Measurements from ENCODE around the gene NHS. TPM values are rescaled to one million over a fixed set of nuclear protein-coding genes. Genes with fewer than 3 reads are reported as not detected.

Gene NHS
- total RNA-seq, 4 donors from 2014 or later = 5.0 to 8.7 (median 6.2) TPM

GRCh38 chrX:17613979-17614588 lies 239.1 kb downstream of the NHS start:
- 83% methylated on average over 5 of the region's 5 CpGs for WGBS
- Histone ChIP-seq H3K4me3 (no peak overlapping the region), H3K4me1 (no peaks in the 10 kb centered on the region), H3K9me3 (peaks cover 0 to 2% (median 0%) of the 10 kb centered on the region in 4 donors), H3K27ac (replicated peaks in 1 of 4) (no peak overlapping the region), H3K36me3 (no peaks in the 10 kb centered on the region), H3K27me3 (no peaks in the 10 kb centered on the region)
- no peak for DNase-seq (ENCODE audit: extremely low spot score)
- TF ChIP-seq POLR2A (IDR thresholded peaks at IDR 0.05; ENCODE audit: low read depth) (no peak), CTCF (IDR thresholded peaks at IDR 0.05) (no peak), EP300 (IDR thresholded peaks at IDR 0.05) (no peak), POLR2AphosphoS5 (IDR thresholded peaks at IDR 0.05) (no peak)
- intact Hi-C loops (cut with DNase I) = no loop called here

DNA sequence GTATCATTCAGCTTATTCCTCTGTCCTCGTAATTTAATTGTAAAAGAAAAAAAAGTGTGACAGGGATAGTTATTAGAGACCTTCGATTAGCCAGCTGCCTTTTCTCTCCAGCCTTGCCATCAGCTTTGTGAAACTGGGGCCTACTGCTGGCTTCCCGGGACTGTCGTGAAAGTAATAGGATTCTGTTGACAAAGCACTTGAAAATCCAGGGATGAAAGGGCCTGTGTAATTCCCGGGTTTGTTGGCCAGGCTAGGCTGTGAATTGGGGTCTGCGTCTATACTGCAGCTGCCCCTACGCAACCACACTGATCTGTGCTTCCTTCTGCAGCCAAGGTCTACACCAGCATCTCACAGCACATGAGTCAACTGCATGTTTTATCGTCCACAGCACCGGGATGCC lies 241.9 kb downstream of the NHS start:
- Histone ChIP-seq H3K27ac (replicated peaks in 1 of 4) (no peak overlapping the region), H3K9me3 (peaks cover 0 to 5% (median 0%) of the 10 kb centered on the region in 4 donors), H3K27me3 (no peaks in the 10 kb centered on the region), H3K4me1 (no peaks in the 10 kb centered on the region), H3K36me3 (no peaks in the 10 kb centered on the region), H3K4me3 (no peak overlapping the region)
- TF ChIP-seq POLR2A (IDR thresholded peaks at IDR 0.05; ENCODE audit: low read depth) = no peak
- no peak for TF ChIP-seq CTCF (IDR thresholded peaks at IDR 0.05)
- no peak for TF ChIP-seq POLR2AphosphoS5 (IDR thresholded peaks at IDR 0.05)
- no peak for TF ChIP-seq EP300 (IDR thresholded peaks at IDR 0.05)
- no peak for DNase-seq (ENCODE audit: extremely low spot score)
- 70% methylated on average over 9 of the region's 9 CpGs for WGBS
- intact Hi-C loops (cut with DNase I) = no loop called here

GRCh38 chrX:17617806-17618205 lies 242.8 kb downstream of the NHS start:
- peaks cover 0 to 5% (median 0%) of the 10 kb centered on the region in 4 donors for H3K9me3 ChIP-seq
- intact Hi-C loops (cut with DNase I) = no loop called here
- no peaks in the 10 kb centered on the region for H3K36me3 ChIP-seq
- H3K4me1 ChIP-seq = no peaks in the 10 kb centered on the region
- H3K27ac ChIP-seq (replicated peaks in 1 of 4) = no peak overlapping the region
- H3K4me3 ChIP-seq = no peak overlapping the region
- TF ChIP-seq EP300 (IDR thresholded peaks at IDR 0.05) (no peak), POLR2AphosphoS5 (IDR thresholded peaks at IDR 0.05) (no peak), POLR2A (IDR thresholded peaks at IDR 0.05; ENCODE audit: low read depth) (no peak), CTCF (IDR thresholded peaks at IDR 0.05) (no peak)
- DNase-seq (ENCODE audit: extremely low spot score) = no peak
- no peaks in the 10 kb centered on the region for H3K27me3 ChIP-seq
- 80% methylated on average over 2 of the region's 3 CpGs for WGBS

DNA sequence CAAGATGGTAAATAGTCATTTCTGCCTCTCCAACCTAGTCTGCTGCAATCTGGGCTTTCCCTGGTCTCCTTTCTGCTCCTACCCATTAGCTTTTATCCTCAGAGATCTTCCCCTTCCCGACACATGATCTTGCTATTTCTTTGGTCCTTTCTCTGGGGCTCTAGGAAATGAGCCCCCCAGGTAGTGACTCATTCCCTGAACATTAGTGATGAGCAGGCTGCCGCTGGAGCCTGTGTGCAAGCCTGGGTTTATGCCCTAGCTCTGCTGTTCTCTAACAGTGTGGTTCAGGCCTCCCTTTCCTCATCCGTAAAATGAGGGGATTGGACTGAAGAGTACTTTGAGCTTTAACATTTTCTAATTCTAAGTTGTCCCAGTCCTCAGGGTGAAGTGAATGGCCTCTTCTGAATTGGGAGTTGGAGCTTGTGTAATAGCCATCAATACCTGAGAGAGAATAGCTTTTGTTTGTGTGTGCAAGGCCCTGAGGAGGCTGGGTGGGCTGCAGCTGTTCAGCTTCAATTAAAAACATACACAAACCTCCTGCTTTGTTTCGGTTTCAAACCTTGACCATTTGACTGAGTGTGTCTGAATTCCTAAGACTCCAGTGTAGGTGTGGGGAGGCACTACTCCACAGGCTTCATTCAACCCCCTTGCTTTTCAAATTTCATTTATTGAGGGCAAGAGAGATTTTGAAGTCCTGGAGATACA lies 246.7 kb downstream of the NHS start:
- WGBS = 79% methylated on average over 4 of the region's 4 CpGs
- Histone ChIP-seq H3K27ac (replicated peaks in 1 of 4) (no peak overlapping the region), H3K27me3 (no peaks in the 10 kb centered on the region), H3K4me3 (no peak overlapping the region), H3K9me3 (peaks cover 0 to 5% (median 0%) of the 10 kb centered on the region in 4 donors), H3K4me1 (no peaks in the 10 kb centered on the region), H3K36me3 (no peaks in the 10 kb centered on the region)
- intact Hi-C loops (cut with DNase I) = no loop called here
- no peak for TF ChIP-seq POLR2A (IDR thresholded peaks at IDR 0.05; ENCODE audit: low read depth)
- no peak for TF ChIP-seq POLR2AphosphoS5 (IDR thresholded peaks at IDR 0.05)
- no peak for TF ChIP-seq EP300 (IDR thresholded peaks at IDR 0.05)
- no peak for TF ChIP-seq CTCF (IDR thresholded peaks at IDR 0.05)
- no peak for DNase-seq (ENCODE audit: extremely low spot score)

Data from esophagus muscularis mucosa (tissue), 4 donors.